Liver (tissue), 9 donors: ENCODE data around the gene FAM186B. TPM values are rescaled to one million over a fixed set of nuclear protein-coding genes. Genes with fewer than 3 reads are reported as not detected.

ENCODE experiments used
- DNase-seq: peaks from one replicate; pipeline ENCODE4 v3.0.0-alpha.2; 2017; ENCODE audit warnings: low spot score
- H3K27ac ChIP-seq, 2 donors: one replicate each; pipeline ENCODE4 v1.7.0; 2013; ENCODE audit warnings: inconsistent platforms in 2 of 2, low read length in 2 of 2, control low read depth in 1 of 2, low read depth in 1 of 2, mild to moderate bottlenecking in 1 of 2
- H3K27me3 ChIP-seq, 4 donors: one replicate each; pipeline versions ENCODE4 v1.6.1 to v1.7.0; 2013; ENCODE audit warnings: low read length in 3 of 4, inconsistent platforms in 1 of 4, mild to moderate bottlenecking in 1 of 4, moderate library complexity in 1 of 4; ENCODE audit not compliant: control insufficient read depth in 4 of 4, insufficient read depth in 4 of 4
- H3K36me3 ChIP-seq, 4 donors: one replicate each; pipeline versions ENCODE4 v1.6.1 to v1.7.0; 2013; ENCODE audit warnings: low read length in 3 of 4, mild to moderate bottlenecking in 3 of 4, low read depth in 1 of 4, moderate library complexity in 1 of 4; ENCODE audit not compliant: control insufficient read depth in 4 of 4, insufficient read depth in 3 of 4
- H3K4me1 ChIP-seq, 4 donors: one replicate each; pipeline versions ENCODE4 v1.6.1 to v1.7.0; 2013; ENCODE audit warnings: low read length in 3 of 4, mild to moderate bottlenecking in 3 of 4, moderate library complexity in 1 of 4; ENCODE audit not compliant: control insufficient read depth in 4 of 4, insufficient read depth in 4 of 4
- H3K4me3 ChIP-seq, 3 donors: one replicate each; pipeline versions ENCODE4 v1.6.1 to v1.7.0; 2013; ENCODE audit warnings: low read length in 3 of 3, control low read depth in 1 of 3, low read depth in 1 of 3, mild to moderate bottlenecking in 1 of 3
- H3K9ac ChIP-seq, 2 donors: one replicate each; pipeline ENCODE4 v1.7.0; 2013; ENCODE audit warnings: low read length in 2 of 2, mild to moderate bottlenecking in 2 of 2, moderate library complexity in 2 of 2, control low read depth in 1 of 2, low read depth in 1 of 2
- H3K9me3 ChIP-seq, 4 donors: one replicate each; pipeline versions ENCODE4 v1.6.1 to v1.7.0; 2013; ENCODE audit warnings: low read length in 3 of 4; ENCODE audit not compliant: control insufficient read depth in 4 of 4
- CTCF ChIP-seq: fragments of 150-350 bp; IDR thresholded peaks from 2 replicates; pipeline ENCODE4 v1.5.1; 2017; ENCODE audit warnings: improper control_type of control experiment, low read depth, low read length; ENCODE audit not compliant: missing input control
- FOXA1 ChIP-seq: IDR thresholded peaks from 2 replicates; pipeline ENCODE4 v1.6.1; 2016; ENCODE audit warnings: antibody characterized with exemption
- HNF4A ChIP-seq, 2 donors: conservative IDR thresholded peaks; 2 replicates each; pipeline ENCODE4 v1.6.1; 2016; ENCODE audit warnings: antibody characterized with exemption in 2 of 2, mild to moderate bottlenecking in 2 of 2
- HNF4G ChIP-seq: IDR thresholded peaks from 2 replicates; pipeline ENCODE4 v1.6.1; 2016; ENCODE audit warnings: antibody characterized with exemption
- NR2F2 ChIP-seq: IDR thresholded peaks from 2 replicates; pipeline ENCODE4 v1.6.1; 2016; ENCODE audit warnings: antibody characterized with exemption
- RAD21 ChIP-seq, 2 donors: IDR thresholded peaks; 2 replicates each; pipeline ENCODE4 v1.6.1; 2016; ENCODE audit warnings: antibody characterized with exemption in 2 of 2, mild to moderate bottlenecking in 2 of 2
- REST ChIP-seq: IDR thresholded peaks from 2 replicates; pipeline ENCODE4 v1.6.1; 2016; ENCODE audit warnings: antibody characterized with exemption, mild to moderate bottlenecking
- RXRA ChIP-seq, 2 donors: IDR thresholded peaks; 2 replicates each; pipeline ENCODE4 v1.6.1; 2017 to 2018; ENCODE audit warnings: antibody characterized with exemption in 2 of 2, mild to moderate bottlenecking in 1 of 2
- SP1 ChIP-seq: IDR thresholded peaks from 2 replicates; pipeline ENCODE4 v1.6.1; 2018; ENCODE audit warnings: antibody characterized with exemption, mild to moderate bottlenecking
- TAF1 ChIP-seq: conservative IDR thresholded peaks from 2 replicates; pipeline ENCODE4 v1.6.1; 2016; ENCODE audit warnings: antibody characterized with exemption, mild to moderate bottlenecking
- YY1 ChIP-seq: IDR thresholded peaks from 2 replicates; pipeline ENCODE4 v1.6.1; 2016; ENCODE audit warnings: antibody characterized with exemption, mild to moderate bottlenecking
- ZBTB33 ChIP-seq: IDR thresholded peaks from 2 replicates; pipeline ENCODE4 v1.6.1; 2016; ENCODE audit warnings: antibody characterized with exemption
- WGBS: extraction: QIAGEN DNeasy Blood & Tissue Kit; methylation state at CpG from one replicate; pipeline ENCODE4 v1.1.7; 2013; 5-methylcytosine and 5-hydroxymethylcytosine counted together
- polyA plus RNA-seq, 2 donors: library from polyadenylated mRNA; stranded (reverse) in 1 of 2; unstranded in 1 of 2; fragments of 200-250 nt in 1 of 2; fragments of >200 nt in 1 of 2; fragmentation: Nextera tagmentation in 1 of 2; extraction: Ambion mirVana in 1 of 2; gene quantifications; one replicate each; pipeline versions ENCODE4 v1.2.1 to v1.2.3, GENCODE V29; 2013 to 2015
- total RNA-seq, 2 donors: library from RNA; depleted of rRNA; stranded (reverse); fragments of >200 nt; gene quantifications; one replicate each; pipeline ENCODE4 v1.2.3, GENCODE V29; 2014
- donor health status: healthy.
- donor health status: healthy.
- donor health status: healthy.
- donor health status: healthy.
- donor health status: healthy.

The FAM186B gene
- total and polyA plus RNA-seq, 4 donors = 0.19 to 0.84 (median 0.42) TPM

GRCh38 chr12:49582850-49583249, 22.6 kb downstream of the FAM186B start:
- peaks cover 0 to 2% (median 0%) of the 10 kb centered on the region in 4 donors for H3K36me3 ChIP-seq
- no peaks in the 10 kb centered on the region for H3K9me3 ChIP-seq
- DNase-seq = no peak
- no peak overlapping the region for H3K4me3 ChIP-seq
- 41% methylated on average over 4 of the region's 4 CpGs for WGBS
- no peaks in the 10 kb centered on the region for H3K27me3 ChIP-seq
- H3K4me1 ChIP-seq = peaks cover 0 to 8% (median 5%) of the 10 kb centered on the region in 4 donors
- no peak overlapping the region for H3K9ac ChIP-seq
- no peak overlapping the region for H3K27ac ChIP-seq
- TF ChIP-seq RAD21 (IDR thresholded peaks at IDR 0.05) = peak in 1 of 2 donors; percentile 17
- no peak for TF ChIP-seq FOXA1
- peak; percentile 29 to 37 for TF ChIP-seq RXRA (IDR thresholded peaks at IDR 0.05)
- peak; percentile 45 to 55 for TF ChIP-seq HNF4A (conservative IDR thresholded peaks at IDR 0.05)
- peak; percentile 85 for TF ChIP-seq NR2F2

GRCh38 chr12:49582201-49582600, 23.2 kb downstream of the FAM186B start:
- peaks cover 0 to 8% (median 5%) of the 10 kb centered on the region in 4 donors for H3K4me1 ChIP-seq
- no peaks in the 10 kb centered on the region for H3K9me3 ChIP-seq
- peaks cover 0 to 2% (median 0%) of the 10 kb centered on the region in 4 donors for H3K36me3 ChIP-seq
- TF ChIP-seq REST = no peak
- TF ChIP-seq YY1 = no peak
- no peak overlapping the region for H3K27ac ChIP-seq
- no peak overlapping the region for H3K4me3 ChIP-seq
- DNase-seq = no peak
- 94% methylated on average over 1 of the region's 1 CpG for whole genome bisulfite sequencing
- H3K27me3 ChIP-seq = no peaks in the 10 kb centered on the region
- no peak overlapping the region for H3K9ac ChIP-seq

- no peaks in the 10 kb centered on the region for H3K27me3 ChIP-seq
- peaks cover 0 to 8% (median 5%) of the 10 kb centered on the region in 4 donors for H3K4me1 ChIP-seq
- H3K9me3 ChIP-seq = no peaks in the 10 kb centered on the region
- peak overlapping the region in 1 of 2 donors; percentile 28 for H3K9ac ChIP-seq
- TF ChIP-seq RAD21 (IDR thresholded peaks at IDR 0.05) (peak; percentile 87 to 95), HNF4G (no peak), CTCF (peak; percentile 68), TAF1 (no peak), SP1 (no peak), ZBTB33 (no peak)
- H3K36me3 ChIP-seq = peaks cover 0 to 3% (median under 1%) of the 10 kb centered on the region in 4 donors
- DNase-seq = peak; percentile 55
- no peak overlapping the region for H3K27ac ChIP-seq
- 38% methylated on average over 8 of the region's 8 CpGs for WGBS
- H3K4me3 ChIP-seq = no peak overlapping the region
Observed at GRCh38 chr12:49580572-49581535, 24.6 kb downstream of the FAM186B start.
